K562 (cell line): Measurements from ENCODE around the gene PSMB2.

Source experiments
- CREM ChIP-seq: IDR thresholded peaks from 2 replicates; pipeline ENCODE4 v1.6.1; 2014; ENCODE audit warnings: antibody characterized with exemption, low read depth
- FOXA1 ChIP-seq: fragments of 450-650 bp; IDR thresholded peaks from 2 replicates; pipeline ENCODE4 v1.6.1; 2016; ENCODE audit warnings: mild to moderate bottlenecking, borderline replicate concordance
- HDAC2 ChIP-seq: fragments of 450-650 bp; IDR thresholded peaks from 2 replicates; pipeline ENCODE4 v1.6.1; 2016; ENCODE audit warnings: mild to moderate bottlenecking
- MAZ ChIP-seq, 2 experiments: fragments of 450-650 bp in 1 of 2; sonication (generic) in 1 of 2; formaldehyde crosslinking; IDR thresholded peaks in 1 of 2; conservative IDR thresholded peaks in 1 of 2; 2 replicates each; pipeline versions ENCODE4 v1.4.0 to v1.5.0; 2020; ENCODE audit warnings: mild to moderate bottlenecking in 1 of 2, missing genetic modification reagents in 1 of 2
- SIN3A ChIP-seq, 2 experiments: fragments of 150-350 bp in 1 of 2; IDR thresholded peaks; 2 replicates each; pipeline ENCODE4 v1.6.1; 2011 to 2016; ENCODE audit warnings: borderline replicate concordance in 2 of 2, low read depth in 2 of 2, low read length in 2 of 2, mild to moderate bottlenecking in 2 of 2, moderate library complexity in 2 of 2; ENCODE audit not compliant: control insufficient read depth in 1 of 2

DNA sequence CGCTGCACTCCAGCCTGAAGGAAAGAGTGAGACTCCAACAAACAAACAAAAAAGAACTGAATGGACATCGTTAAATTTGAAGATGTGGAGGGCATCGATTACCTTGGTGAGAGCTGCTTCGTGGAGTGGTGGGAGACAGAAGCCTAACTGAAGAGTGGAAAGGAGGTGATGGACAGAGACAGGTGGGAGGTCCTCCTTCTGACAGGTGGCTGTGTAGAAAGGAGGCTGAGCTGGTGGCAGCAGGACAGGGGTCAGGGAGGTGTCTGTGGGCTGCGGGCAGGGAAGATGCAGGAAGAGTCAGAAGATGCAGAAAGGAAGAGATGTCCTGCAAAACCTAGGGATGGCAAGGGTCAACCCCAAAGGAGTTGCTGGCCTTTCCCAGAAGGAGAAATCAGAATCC, 46.8 kb upstream of the PSMB2 start:
- TF ChIP-seq CREM: no peak
- no peak for TF ChIP-seq FOXA1
- no peak for TF ChIP-seq SIN3A (IDR thresholded peaks at IDR 0.05; ENCODE audit: borderline replicate concordance in 2 of 2, control insufficient read depth in 1 of 2, low read depth in 2 of 2, low read length in 2 of 2)
- TF ChIP-seq HDAC2: no peak
- TF ChIP-seq MAZ (CRISPR knock-in tag; conservative IDR thresholded peaks at IDR 0.05 in 1 of 2, IDR thresholded peaks at IDR 0.05 in 1 of 2): no peak
